ENCODE data around the gene TEPSIN. TPM values are rescaled to one million over a fixed set of nuclear protein-coding genes. Genes with fewer than 3 reads are reported as not detected.

TEPSIN gene
- polyA plus RNA-seq, 1 experiment, result 19.4 TPM

DNA sequence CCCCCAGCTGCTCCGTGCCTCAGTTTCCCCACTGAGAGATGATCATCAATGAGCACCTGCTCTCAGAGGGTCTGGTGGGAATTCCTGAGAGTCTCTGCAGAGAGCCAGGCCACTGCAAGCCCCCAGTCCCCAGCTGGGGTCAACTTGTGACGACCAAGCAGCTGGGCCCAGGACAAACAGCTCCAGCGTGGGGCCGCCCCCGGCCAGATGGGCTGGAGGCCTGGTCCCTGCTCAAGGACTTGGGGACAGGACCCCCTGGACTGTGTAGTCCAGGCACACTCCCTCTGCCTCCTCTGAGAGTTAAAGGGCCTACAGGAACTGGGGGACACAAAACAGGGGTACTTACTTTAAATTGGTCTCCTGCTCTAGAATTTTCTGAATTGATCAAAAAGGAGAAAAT, 56.3 kb downstream of the TEPSIN start:
- ChIA-PET CTCF (no interaction called here), POLR2A (no interaction called here)
- no peak for DNase-seq (ENCODE audit: low read depth)
- Histone ChIP-seq H3K4me3 (ENCODE audit: low read depth, low read length) (no peak overlapping the region), H3K36me3 (ENCODE audit: control insufficient read depth, insufficient read depth, low read length) (no peaks in the 10 kb centered on the region), H3K27me3 (ENCODE audit: control insufficient read depth, insufficient read depth, low read length) (peaks cover 1% of the 10 kb centered on the region; the same call in 1 of the 2 replicates)
- TF ChIP-seq, protein P1, sequence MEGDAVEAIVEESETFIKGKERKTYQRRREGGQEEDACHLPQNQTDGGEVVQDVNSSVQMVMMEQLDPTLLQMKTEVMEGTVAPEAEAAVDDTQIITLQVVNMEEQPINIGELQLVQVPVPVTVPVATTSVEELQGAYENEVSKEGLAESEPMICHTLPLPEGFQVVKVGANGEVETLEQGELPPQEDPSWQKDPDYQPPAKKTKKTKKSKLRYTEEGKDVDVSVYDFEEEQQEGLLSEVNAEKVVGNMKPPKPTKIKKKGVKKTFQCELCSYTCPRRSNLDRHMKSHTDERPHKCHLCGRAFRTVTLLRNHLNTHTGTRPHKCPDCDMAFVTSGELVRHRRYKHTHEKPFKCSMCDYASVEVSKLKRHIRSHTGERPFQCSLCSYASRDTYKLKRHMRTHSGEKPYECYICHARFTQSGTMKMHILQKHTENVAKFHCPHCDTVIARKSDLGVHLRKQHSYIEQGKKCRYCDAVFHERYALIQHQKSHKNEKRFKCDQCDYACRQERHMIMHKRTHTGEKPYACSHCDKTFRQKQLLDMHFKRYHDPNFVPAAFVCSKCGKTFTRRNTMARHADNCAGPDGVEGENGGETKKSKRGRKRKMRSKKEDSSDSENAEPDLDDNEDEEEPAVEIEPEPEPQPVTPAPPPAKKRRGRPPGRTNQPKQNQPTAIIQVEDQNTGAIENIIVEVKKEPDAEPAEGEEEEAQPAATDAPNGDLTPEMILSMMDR (IDR thresholded peaks at IDR 0.05; ENCODE audit: insufficient read depth, low read depth, low read length), result no peak

DNA sequence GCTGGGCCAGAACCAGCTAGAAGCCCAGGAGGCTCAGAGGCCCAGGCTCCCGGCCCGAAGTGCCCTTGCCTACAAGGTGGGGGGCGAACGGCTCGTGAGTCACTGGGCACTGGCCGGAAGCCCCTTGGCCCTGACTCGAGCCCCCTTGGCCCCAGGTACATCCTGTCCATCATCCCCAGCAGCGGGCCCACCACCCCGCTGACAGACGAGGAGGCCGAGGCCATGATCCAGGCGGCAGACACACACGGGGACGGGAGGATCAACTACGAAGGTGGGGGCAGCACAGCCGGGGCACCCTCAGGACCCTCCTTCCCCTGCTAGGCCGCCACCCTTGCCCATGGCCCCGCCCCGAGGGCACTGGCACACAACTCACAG, 57.1 kb downstream of the TEPSIN start:
- ChIA-PET POLR2A (no interaction called here), CTCF (no interaction called here)
- no peaks in the 10 kb centered on the region for H3K36me3 ChIP-seq (ENCODE audit: control insufficient read depth, insufficient read depth, low read length)

DNA sequence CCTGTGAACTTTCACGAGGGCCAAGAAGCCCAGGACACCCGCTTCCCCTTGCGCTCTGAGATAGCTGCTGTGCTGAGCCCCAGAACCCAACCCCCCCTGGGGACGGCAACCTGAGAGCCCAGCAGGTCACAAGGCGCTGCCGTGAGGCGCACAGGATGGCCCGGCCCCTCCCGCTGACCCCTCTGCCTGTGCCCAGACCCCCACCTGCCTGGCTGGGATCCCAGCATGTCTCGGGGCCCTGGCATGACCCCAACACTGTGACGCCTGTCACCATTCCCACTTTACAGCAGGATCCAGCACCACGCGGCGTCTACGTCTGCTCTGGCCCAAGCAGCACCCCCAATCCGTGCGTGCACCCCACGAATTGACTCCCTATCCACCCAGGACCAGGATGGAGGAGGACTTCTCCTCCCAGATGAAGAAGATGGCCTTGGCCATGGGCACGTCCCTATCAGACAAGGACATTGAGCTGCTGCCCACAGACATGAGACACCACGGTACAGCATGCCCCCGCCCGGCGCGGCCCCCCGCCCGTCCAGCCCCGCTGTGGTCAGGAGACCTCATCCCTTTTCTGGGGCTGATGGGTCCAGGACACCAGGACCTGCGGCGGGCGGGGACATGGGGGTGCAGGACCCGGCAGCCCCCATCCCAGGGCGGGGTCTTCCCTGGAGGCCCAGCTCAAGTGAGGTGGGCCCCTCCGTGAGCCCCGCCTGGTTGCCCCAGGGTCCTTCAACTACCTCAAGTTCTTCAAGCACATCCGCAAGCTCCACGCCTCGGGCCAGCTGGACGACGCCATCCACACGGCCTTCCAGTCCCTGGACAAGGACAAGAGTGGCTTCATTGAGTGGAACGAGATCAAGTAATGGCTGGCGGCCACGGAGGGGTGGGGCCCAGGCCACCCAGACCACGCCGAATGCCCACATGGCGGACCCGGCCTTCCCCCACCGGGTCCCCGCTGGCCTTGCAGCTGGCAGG, 57.7 kb downstream of the TEPSIN start:
- H3K4me3 ChIP-seq (ENCODE audit: low read depth, low read length), result no peak overlapping the region
- no peak for DNase-seq (ENCODE audit: low read depth)
- H3K36me3 ChIP-seq (ENCODE audit: control insufficient read depth, insufficient read depth, low read length), result no peaks in the 10 kb centered on the region
- peaks cover 1% of the 10 kb centered on the region; the same call in 1 of the 2 replicates for H3K27me3 ChIP-seq (ENCODE audit: control insufficient read depth, insufficient read depth, low read length)
- ChIA-PET CTCF (no interaction called here), POLR2A (no interaction called here)
- TF ChIP-seq, protein P1 (IDR thresholded peaks at IDR 0.05; ENCODE audit: insufficient read depth, low read depth, low read length), result no peak

More for the DNA sequence above, 57.1 kb downstream of the TEPSIN start:
- no peak overlapping the region for H3K4me3 ChIP-seq (ENCODE audit: low read depth, low read length)
- TF ChIP-seq, protein P1 (IDR thresholded peaks at IDR 0.05; ENCODE audit: insufficient read depth, low read depth, low read length), result no peak
- DNase-seq (ENCODE audit: low read depth), result no peak
- H3K27me3 ChIP-seq (ENCODE audit: control insufficient read depth, insufficient read depth, low read length), result peaks cover 1% of the 10 kb centered on the region; the same call in 1 of the 2 replicates

DNA sequence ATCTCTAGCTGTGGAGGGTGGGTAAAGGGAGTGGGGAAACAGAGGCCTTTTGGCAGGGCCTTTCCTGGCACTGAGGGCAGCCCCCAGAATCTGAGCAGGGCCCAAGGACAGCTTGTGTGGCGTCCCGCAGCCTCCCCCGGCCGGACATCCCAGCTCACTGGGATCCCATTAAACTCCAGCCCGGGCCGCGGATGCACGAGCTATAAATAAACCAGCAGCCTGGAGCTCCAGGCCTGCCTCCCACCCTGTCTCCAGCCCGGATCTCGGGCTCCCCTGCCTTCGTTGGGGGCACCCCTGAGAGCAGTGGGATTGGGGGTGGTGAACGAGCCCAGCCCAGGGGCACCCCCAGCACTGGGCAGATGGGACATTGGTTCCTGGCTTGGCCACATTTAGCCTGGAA, 59.0 kb downstream of the TEPSIN start:
- CTCF ChIA-PET, result interaction anchor here (1.2 to 1.6 kb wide), 2 partner anchors 9 to 38 kb away, joined by 4 to 6 read pairs; no protein-coding TSS in a partner anchor
- TF ChIP-seq, protein P1 (IDR thresholded peaks at IDR 0.05; ENCODE audit: insufficient read depth, low read depth, low read length), result no peak

DNA sequence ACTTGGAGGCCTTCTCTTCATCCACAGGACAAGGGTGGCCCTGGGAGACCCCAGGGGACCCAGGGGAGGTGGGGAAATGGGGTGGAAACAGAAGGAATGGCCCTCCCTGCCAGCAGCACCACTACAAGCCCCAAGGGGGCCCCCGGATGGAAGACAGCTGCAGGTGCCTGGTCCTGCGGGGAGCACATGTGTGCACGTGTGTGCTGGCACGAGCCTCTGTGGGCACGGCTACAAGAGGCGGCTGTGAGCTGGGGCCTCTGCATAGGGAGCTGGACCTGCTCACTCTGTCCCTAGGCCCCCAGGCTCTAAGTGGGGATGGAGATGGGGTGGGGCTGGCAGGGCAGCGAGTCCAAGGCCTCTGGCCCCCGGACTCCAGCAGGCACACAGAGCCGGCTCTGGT, 59.6 kb downstream of the TEPSIN start:
- H3K36me3 ChIP-seq (ENCODE audit: control insufficient read depth, insufficient read depth, low read length), result no peaks in the 10 kb centered on the region
- CTCF ChIA-PET, result interaction anchor here (1.2 to 1.6 kb wide), 2 partner anchors 10 to 37 kb away, joined by 4 to 6 read pairs; no protein-coding TSS in a partner anchor
- no peak overlapping the region for H3K4me3 ChIP-seq (ENCODE audit: low read depth, low read length)
- TF ChIP-seq, protein P1 (IDR thresholded peaks at IDR 0.05; ENCODE audit: insufficient read depth, low read depth, low read length), result no peak
- DNase-seq (ENCODE audit: low read depth), result no peak
- no peaks in the 10 kb centered on the region; the same call in 1 of the 2 replicates for H3K27me3 ChIP-seq (ENCODE audit: control insufficient read depth, insufficient read depth, low read length)
- POLR2A ChIA-PET, result no interaction called here

More for the DNA sequence above, 59.0 kb downstream of the TEPSIN start:
- Histone ChIP-seq H3K4me3 (ENCODE audit: low read depth, low read length) (no peak overlapping the region), H3K27me3 (ENCODE audit: control insufficient read depth, insufficient read depth, low read length) (peaks cover 1% of the 10 kb centered on the region; the same call in 1 of the 2 replicates), H3K36me3 (ENCODE audit: control insufficient read depth, insufficient read depth, low read length) (no peaks in the 10 kb centered on the region)
- POLR2A ChIA-PET, result no interaction called here
- DNase-seq (ENCODE audit: low read depth), result no peak
